OCI-LY7 (cell line): ENCODE results near the gene WDR90.

ENCODE experiments used
- CTCF ChIP-seq: fragments of 200-600 bp; sonication (generic); conservative IDR thresholded peaks from 2 replicates; pipeline ENCODE4 v1.5.1; 2014; ENCODE audit warnings: mild to moderate bottlenecking, antibody characterized with exemption, low read length, moderate library complexity, mixed read lengths
- EZH2phosphoT487 ChIP-seq: fragments of 200-600 bp; sonication (generic); IDR thresholded peaks from 2 replicates; pipeline ENCODE4 v1.6.1; 2018; ENCODE audit warnings: low read depth, borderline replicate concordance, mild to moderate bottlenecking, mixed run types, antibody characterized with exemption, low read length, moderate library complexity, mixed read lengths

- TF ChIP-seq CTCF, result no peak
- no peak for TF ChIP-seq EZH2phosphoT487
These were observed 45.2 kb upstream of the WDR90 start for GRCh38 chr16:603933-604332.
